GM18507 (cell line): ENCODE results near the gene HS3ST3A1.
"Not testable (repeated sequence)": the region's sequence is repeated elsewhere in the genome, so short reads cannot be mapped to it uniquely, and the experiment has no call there.

Source experiments
- DNase-seq: peaks from one replicate; pipeline ENCODE4 v3.0.0; 2011; ENCODE audit warnings: low read depth; ENCODE audit not compliant: insufficient read length; ENCODE audit errors: extremely low spot score
- FAIRE-seq: peaks from 2 replicates; lab custom pipeline; 2011; peaks lifted over from hg19 to GRCh38; lab: Jason Lieb, UNC

The HS3ST3A1 gene

GRCh38 chr17:13508896-13509295 lies 92.8 kb downstream of the HS3ST3A1 start:
- DNase-seq (no peak), FAIRE-seq (no peak)

DNA sequence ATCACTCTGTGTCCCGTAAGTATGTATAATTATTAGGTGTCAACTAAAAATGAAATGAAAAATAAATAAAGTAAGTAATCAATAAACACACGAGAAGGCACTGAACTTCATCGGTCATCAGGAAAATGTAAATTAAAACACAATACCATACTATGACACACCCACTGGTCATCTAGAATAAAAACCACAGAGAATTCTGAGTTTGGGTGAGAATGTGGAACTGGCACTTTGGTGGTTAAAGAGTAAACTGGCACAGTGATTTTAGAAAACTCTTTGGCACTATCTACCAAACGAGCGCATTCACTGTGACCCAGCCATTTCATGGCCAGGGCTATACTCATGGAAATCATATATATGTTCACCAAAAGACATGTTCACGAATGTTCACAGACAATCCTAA lies 98.2 kb downstream of the HS3ST3A1 start:
- DNase-seq, result no peak
- FAIRE-seq, result no peak

DNA sequence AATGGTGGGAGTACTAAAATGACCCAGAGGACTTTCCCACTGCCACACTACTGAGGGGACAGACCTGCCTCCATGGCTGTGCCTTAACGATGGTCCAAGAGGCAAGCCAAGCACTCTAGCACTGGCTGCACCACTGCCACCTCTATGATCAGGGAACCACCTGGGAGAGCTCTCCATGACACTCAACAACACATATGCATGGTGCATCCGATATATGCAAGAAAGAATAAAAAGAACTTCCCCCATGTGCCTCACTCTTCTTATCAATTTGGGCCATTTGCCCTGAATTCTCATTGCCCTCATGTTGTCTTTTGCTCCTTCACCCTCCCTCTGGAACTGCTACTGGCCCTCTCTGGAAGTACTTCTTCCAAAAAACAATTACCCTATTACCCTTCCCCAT lies 99.5 kb downstream of the HS3ST3A1 start:
- no peak for DNase-seq
- FAIRE-seq, result no peak

DNA sequence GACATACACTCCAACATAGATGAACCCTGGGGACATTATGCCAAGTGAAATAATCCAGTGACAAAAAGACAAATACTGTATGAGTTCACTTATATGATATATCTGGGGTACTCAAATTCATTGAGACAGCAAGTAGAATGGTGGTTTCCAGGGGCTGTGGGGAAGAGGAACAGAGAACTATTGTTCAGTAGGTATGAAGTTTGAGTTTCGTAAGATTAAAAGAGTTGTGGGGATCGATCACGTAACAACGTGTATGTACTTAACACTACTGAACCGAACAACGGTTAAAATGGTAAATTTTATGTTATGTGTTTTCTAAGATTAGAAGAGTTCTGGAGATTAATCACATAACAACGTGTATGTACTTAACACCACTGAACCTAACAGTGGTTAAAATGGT lies 100.8 kb downstream of the HS3ST3A1 start:
- FAIRE-seq (no peak), DNase-seq (no peak)

DNA sequence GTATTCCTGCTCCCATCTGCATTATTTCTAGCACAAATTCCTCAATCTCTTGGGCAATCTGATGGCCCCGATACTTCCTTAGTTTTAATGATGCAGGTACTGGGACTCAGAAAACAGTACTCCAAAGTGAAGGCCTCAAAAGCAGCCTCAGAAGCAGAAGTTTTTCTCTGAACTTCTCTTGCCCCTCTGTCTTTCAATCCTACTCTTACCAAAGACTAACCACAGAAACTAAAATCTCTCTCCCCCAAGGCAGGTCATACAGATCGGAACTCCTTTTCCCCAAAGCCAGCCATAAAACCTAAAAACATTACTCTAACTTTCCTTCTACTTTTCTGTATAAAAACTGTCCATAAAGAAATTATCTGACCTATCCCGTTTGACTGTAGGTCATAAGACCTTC lies 103.5 kb downstream of the HS3ST3A1 start:
- DNase-seq, result no peak
- FAIRE-seq, result no peak

DNA sequence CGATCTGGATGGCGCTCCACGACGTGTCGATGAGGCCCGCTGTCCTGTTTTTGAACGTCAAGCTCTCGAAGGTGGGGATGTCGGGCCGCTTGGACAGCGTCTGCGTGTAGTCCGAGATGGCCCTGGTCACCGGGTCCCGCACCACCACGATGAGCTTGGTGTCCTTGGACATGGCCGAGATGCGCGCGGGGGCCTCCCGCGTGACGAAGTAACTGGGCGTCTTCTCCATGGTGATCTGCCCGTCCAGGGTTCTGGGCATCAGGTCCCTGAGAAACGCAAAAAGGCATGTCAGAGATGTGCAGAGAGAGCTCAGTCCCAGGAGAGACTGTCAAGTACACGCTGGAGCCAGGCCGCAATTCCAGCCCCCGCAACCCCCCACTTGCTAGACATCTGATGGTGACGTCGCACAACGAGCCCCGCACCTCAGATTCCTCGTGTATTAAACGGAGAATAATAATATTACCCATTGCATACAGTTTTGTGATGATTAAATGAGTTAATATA lies 105.1 kb downstream of the HS3ST3A1 start:
- not testable (repeated sequence) for DNase-seq, FAIRE-seq

- no peak for FAIRE-seq
- no peak for DNase-seq
These were observed 106.3 kb downstream of the HS3ST3A1 start for GRCh38 chr17:13495423-13495822.

DNA sequence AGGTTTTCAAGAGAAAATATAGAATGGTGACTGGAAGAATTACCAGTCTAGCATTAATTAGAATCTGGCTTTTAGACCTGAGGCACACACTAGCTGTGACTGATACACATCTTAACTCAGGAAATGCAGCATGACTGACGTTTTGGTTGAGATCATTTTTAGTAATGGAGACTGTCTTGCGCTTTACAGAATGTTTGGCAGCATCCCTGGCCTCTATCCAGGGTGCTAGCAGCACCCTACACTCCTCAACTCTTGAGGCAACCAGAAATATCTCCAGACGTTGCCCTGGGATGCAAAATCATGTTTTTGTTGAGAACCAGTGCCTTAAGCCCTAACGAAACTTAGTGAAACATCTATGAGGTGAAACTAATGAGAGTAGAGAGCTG lies 109.0 kb downstream of the HS3ST3A1 start:
- FAIRE-seq (no peak), DNase-seq (no peak)

DNA sequence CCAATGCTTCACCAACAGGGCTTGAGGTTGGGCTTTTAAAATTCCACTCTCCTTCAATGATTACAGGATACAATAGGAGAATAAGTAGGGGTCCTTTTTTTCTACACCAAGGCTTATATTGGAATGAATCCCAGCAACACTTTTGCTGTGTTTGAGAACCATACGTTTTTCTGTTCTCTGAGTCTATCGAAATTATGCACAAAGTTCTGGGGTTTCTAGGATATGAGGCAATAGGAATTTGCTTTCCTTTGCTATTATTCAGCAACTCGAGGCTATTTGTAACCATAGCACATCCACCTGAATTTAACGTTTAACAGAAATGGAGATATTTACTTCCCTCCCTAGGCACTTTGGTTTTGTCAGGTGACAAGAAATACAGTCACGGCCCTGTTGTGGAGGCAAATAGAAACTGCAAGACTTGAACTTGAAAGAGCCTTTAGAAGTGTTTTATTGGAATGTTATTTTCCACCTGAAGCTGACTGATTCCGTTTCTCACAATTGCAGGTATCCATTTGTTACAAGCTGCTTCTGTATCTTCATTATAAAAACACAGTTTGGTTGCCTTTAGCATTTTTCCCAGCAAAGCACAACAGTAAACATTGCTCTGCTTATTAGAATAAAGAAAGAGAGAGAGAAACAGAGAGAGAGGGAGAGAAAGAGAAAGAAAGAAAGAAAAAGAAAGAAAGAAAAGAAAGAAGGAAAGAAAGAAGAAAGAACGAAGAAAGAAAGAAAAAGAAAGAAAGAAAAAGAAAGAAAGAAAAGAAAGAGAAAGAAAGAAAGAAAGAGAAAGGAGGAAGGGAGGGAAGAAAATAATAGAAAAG lies 109.6 kb downstream of the HS3ST3A1 start:
- FAIRE-seq (no peak), DNase-seq (no peak)

DNA sequence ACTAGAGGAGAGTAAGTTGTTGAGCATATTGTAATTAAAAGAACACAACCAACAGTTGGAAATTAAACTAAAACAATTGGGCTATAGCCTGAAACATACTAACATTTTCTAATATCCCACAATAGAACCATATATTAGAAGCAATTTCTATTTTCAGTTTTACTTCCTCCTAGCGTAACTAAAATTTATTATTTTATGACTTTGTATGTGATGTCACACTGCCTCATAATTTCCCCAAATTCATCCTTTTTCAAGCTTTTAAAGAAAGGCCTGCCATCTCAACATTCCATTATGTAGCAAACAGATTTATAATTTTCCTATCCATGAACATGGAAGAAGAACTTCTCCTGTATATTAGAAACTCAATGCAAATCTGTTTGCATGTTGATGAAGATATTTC lies 110.2 kb downstream of the HS3ST3A1 start:
- FAIRE-seq, result no peak
- DNase-seq, result no peak

DNA sequence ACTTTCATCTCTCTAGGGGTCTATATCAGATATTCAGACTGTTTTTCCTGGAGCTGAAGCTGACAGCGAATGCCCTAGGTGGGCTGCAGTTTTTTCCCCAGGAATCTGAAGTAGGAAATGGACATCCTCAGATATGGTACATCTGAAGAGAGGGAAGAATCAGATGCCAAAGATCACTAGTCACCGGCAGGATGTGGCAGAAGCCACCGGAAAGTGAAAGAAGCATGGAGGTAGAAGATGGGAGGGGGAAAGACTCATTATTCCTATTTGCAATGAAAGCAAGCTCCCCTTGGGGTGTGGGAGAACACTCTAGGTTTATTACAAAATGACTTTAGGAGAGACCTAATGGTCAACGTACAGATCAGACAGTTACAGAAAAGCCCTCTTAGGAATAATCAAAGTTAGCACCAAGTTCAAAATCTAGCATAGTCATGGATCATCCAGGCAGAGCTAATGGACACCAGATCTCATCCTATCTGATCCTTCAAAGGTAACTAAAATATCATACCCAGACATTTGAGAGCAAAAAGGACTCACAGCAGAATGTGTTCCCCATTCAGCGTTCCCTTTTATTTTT lies 110.7 kb downstream of the HS3ST3A1 start:
- DNase-seq (no peak), FAIRE-seq (no peak)

GRCh38 chr17:13490427-13490826 lies 111.3 kb downstream of the HS3ST3A1 start:
- DNase-seq (no peak), FAIRE-seq (no peak)

GRCh38 chr17:13485327-13485726 lies 116.4 kb downstream of the HS3ST3A1 start:
- no peak for FAIRE-seq
- DNase-seq, result no peak

GRCh38 chr17:13484020-13484419 lies 117.7 kb downstream of the HS3ST3A1 start:
- FAIRE-seq, result no peak
- DNase-seq, result no peak

DNA sequence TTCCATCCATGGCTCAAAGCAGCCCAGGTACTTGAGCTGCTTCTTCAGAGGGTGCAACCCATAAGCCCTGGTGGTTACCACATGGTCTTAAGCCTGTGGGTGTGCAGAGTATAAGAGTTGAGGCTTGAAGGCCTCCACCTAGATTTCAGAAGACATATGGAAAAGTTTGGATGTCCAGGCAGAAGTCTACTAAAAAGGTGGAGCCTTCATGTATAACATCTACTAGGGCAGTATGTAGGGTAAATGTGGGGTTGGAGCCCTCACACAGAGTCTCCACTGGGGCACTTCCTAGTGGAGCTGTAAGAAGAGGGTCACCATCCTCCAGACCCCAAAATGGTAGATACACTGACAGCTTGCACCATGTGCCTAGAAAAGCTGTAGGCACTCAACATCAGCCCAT lies 120.9 kb downstream of the HS3ST3A1 start:
- no peak for DNase-seq
- no peak for FAIRE-seq

DNA sequence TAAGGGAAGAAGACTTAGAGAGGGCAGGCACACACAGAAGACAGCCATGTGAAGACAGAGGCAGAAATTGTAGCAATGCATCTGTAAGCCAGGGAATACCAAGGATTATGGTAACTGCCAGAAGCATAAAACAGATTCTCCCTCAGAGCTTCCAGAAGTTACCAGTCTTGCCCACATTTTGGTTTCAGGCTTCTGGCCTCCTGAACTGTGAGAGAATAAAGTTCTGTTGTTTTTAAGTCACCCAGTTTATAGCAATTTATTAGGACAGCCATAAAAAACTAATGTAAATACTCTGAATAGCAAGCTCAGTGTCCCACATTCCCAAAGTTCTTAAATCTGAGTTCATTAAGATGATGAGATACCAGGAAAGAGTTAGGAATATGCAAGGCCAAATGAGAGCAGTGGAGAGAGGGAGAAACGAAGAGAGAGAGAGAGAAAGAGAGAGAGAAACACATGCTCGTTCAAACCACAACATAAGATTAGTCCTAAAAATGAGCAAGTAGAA lies 123.4 kb downstream of the HS3ST3A1 start:
- FAIRE-seq, result no peak
- no peak for DNase-seq

GRCh38 chr17:13477180-13477611 lies 124.5 kb downstream of the HS3ST3A1 start:
- DNase-seq (no peak), FAIRE-seq (no peak)

- DNase-seq, result no peak
These were observed 125.0 kb downstream of the HS3ST3A1 start for GRCh38 chr17:13476720-13477119.

GRCh38 chr17:13475574-13476223 lies 126.0 kb downstream of the HS3ST3A1 start:
- DNase-seq, result no peak
- FAIRE-seq, result no peak

More at GRCh38 chr17:13476720-13477119, 125.0 kb downstream of the HS3ST3A1 start:
- no peak for FAIRE-seq

GRCh38 chr17:13474073-13474800 lies 127.5 kb downstream of the HS3ST3A1 start:
- no peak for DNase-seq
- FAIRE-seq, result no peak
